RWPE1 (cell line): Measurements from ENCODE around the gene OR5AU1.

Source experiments
- CTCF ChIA-PET: fragments of 350-600 bp; sonication (Branson Sonifier 250); formaldehyde crosslinking; extraction: SDS; loops from one replicate; lab custom pipeline; 2021; lab: Yijun Ruan, JAX
- POLR2A ChIA-PET: fragments of 400-600 bp; formaldehyde crosslinking; extraction: SDS; loops from one replicate; lab custom pipeline; 2020; ENCODE audit warnings: antibody characterized with exemption; ENCODE audit not compliant: low non-redundant PET; lab: Yijun Ruan, JAX
- DNase-seq: peaks from one replicate; pipeline ENCODE4 v3.0.0; 2012; ENCODE audit warnings: low spot score
- H3K27ac ChIP-seq: fragments of 450-650 bp; 2 replicates; pipeline ENCODE4 v1.5.1; 2017
- TF ChIP-seq, protein P1 (sequence below): fragments of 450-650 bp; conservative IDR thresholded peaks from 2 replicates; pipeline ENCODE4 v1.5.1; 2017; ENCODE audit warnings: low read depth, mild to moderate bottlenecking

OR5AU1 gene

DNA sequence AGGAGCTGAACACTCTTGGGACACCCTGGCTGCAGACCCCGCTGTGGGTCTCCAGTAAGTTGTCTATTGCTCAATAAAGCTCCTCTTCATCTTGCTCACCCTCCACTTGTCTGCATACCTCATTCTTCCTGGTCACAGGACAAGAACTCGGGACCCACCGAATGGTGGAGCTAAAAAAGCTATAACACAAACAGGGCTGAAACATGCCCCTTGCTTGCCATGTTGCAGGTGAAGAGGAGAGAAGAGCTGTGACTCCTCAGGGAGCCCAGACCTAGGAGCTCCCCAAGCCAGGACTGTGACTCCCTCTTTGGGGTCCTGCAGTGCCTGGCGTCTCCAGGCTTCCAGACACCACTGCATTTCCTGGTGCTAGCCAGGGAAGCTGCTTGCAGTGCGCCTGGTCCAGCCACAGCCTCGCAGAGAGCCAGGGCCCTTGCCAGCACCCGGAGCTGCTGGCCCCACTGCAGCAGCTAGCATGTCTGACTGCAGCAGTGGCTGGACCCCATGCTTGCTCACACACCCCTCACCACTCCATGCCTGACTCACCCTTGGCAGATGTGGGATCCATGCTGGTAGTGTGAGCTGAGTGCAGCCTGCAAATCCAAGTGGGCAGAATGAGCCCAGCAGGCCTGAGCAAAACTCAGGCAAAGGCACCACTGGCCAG is 37.1 kb upstream of the OR5AU1 start:
- TF ChIP-seq, protein P1, sequence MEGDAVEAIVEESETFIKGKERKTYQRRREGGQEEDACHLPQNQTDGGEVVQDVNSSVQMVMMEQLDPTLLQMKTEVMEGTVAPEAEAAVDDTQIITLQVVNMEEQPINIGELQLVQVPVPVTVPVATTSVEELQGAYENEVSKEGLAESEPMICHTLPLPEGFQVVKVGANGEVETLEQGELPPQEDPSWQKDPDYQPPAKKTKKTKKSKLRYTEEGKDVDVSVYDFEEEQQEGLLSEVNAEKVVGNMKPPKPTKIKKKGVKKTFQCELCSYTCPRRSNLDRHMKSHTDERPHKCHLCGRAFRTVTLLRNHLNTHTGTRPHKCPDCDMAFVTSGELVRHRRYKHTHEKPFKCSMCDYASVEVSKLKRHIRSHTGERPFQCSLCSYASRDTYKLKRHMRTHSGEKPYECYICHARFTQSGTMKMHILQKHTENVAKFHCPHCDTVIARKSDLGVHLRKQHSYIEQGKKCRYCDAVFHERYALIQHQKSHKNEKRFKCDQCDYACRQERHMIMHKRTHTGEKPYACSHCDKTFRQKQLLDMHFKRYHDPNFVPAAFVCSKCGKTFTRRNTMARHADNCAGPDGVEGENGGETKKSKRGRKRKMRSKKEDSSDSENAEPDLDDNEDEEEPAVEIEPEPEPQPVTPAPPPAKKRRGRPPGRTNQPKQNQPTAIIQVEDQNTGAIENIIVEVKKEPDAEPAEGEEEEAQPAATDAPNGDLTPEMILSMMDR, result no peak
- no peak for DNase-seq
- H3K27ac ChIP-seq, result no peak overlapping the region
- ChIA-PET POLR2A (no interaction called here), CTCF (interaction anchor here (0.6 kb wide), 1 partner anchor 56 kb away, joined by 3 read pairs; no protein-coding TSS in a partner anchor)

DNA sequence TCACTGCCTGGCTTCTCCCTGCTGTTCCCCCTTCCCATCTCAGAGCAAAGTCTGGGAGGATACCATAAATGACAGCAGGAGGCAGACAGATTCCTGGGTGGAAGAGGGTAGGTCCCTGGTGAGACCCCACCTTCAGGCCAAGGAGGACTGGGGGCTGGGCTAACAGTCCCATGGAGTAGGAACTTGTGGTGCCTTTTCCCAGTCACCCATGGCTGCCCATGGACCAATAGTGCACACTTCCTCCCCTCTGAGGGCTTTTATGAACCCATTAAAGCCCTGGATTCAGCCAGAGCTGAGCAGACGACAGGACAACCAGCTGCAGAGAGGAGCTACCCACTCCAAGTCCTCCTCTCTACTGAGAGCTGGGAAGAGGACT is 36.6 kb upstream of the OR5AU1 start:
- no peak overlapping the region for H3K27ac ChIP-seq
- POLR2A ChIA-PET, result no interaction called here
- TF ChIP-seq, protein P1, result no peak
- CTCF ChIA-PET, result no interaction called here
- no peak for DNase-seq

DNA sequence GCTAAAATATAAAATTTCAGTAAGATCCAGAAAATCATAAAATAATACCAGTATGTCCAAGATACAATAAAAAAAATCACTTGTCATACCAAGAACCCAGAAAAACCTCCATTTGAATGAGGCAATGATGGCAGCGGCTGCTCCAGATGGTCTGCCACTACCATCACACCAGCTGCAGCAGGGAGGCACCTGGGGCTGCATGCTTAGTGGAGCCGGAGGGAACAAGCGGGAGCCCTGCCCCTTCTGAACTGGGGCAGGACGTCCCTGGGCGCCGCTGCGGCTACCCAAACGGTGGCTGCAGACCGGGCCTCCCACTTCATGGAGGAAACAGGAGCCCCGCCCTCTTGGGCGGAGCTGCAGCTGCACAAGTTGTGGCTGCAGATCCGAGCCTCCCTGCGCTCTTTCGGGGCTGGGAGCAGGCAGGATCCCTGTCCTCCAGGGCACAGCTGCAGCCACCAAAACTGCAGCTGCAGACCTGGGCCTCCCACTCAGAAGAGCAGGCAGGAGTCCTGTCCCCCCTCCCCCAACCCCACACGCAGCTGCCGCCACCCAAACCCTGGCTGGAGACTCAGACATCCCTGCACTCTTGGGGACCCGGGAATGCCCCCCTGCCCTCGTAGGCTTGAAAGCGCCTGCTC is 36.1 kb upstream of the OR5AU1 start:
- DNase-seq, result no peak
- H3K27ac ChIP-seq, result no peak overlapping the region
- TF ChIP-seq, protein P1, result no peak
- ChIA-PET CTCF (no interaction called here), POLR2A (no interaction called here)

DNA sequence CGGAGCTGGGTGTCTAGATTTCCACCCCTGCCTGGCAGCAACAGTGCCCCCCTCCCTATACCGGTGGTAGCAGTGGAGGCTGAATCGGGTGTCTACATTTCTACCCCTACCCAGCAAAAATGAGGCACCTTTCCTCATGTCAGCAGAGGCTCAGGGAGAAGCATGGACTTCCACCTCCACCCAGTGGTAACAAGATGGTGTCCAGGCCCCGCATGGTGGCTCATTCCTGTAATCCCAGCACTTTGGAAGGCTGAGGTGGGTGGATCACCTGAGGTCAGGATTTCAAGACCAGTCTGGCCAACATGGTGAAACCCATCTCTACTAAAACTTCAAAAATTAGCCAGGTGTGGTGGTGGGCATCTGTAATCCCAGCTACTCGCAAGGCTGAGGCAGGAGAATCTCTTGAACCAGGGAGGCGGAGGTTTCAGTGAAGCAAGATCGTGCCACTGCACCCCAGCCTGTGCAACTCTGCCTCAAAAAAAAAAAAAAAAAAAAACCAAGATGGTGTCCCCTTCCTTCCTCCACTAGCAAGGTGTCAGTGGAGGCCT is 35.5 kb upstream of the OR5AU1 start:
- CTCF ChIA-PET, result interaction anchor here (0.6 kb wide), 1 partner anchor 23 kb away, joined by 3 read pairs; no protein-coding TSS in a partner anchor
- POLR2A ChIA-PET, result no interaction called here

DNA sequence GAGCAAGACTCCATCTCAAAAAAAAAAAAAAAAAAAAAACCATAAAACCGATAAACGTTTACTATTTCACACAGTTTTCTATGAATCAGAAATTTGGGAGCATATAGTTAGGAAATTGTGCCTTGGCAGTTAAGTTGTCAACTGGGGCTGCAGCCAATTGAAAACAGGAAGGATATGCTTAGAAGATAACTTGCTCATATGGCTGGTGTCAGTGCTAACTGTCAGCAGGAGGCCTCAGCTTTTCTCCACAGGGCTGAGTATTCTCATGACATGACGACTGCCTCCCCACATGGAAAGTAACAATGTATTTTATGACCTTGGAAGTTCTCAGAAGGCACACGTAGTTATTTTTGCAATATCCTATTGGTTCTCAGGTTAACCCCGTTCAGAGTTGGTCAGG is 29.6 kb upstream of the OR5AU1 start:
- H3K27ac ChIP-seq, result no peak overlapping the region
- DNase-seq, result no peak
- TF ChIP-seq, protein P1, result no peak
- POLR2A ChIA-PET, result no interaction called here
- CTCF ChIA-PET, result no interaction called here

More for the DNA sequence above, 35.5 kb upstream of the OR5AU1 start:
- DNase-seq, result no peak
- no peak overlapping the region for H3K27ac ChIP-seq
- TF ChIP-seq, protein P1, result no peak

DNA sequence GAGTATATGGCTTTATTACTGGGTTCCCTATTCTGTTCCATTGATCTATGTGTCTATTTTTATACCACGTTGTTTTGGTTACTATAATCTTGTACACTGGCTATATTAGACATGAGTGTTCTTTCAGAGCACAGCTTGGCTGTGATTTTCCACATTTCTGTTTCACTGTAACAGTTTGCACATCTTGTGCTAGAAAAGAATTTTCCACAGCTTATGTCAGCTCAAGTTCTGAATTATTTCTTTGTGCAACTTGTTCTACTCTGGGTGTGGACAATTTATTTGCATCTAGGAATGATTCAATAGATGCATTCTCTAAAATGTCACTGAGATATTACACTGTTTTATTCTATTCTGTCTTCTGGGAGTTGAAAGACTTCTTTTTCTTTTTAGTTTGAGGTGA is 28.4 kb upstream of the OR5AU1 start:
- no peak for DNase-seq
- TF ChIP-seq, protein P1, result no peak
- ChIA-PET CTCF (interaction anchor here (0.6 kb wide), 1 partner anchor 33 kb away, joined by 7 read pairs; no protein-coding TSS in a partner anchor), POLR2A (no interaction called here)
- no peak overlapping the region for H3K27ac ChIP-seq
